ENCODE results near the gene SPHK1.
"Not testable (repeated sequence)": the region's sequence is repeated elsewhere in the genome, so short reads cannot be mapped to it uniquely, and the experiment has no call there.

Gene SPHK1

DNA sequence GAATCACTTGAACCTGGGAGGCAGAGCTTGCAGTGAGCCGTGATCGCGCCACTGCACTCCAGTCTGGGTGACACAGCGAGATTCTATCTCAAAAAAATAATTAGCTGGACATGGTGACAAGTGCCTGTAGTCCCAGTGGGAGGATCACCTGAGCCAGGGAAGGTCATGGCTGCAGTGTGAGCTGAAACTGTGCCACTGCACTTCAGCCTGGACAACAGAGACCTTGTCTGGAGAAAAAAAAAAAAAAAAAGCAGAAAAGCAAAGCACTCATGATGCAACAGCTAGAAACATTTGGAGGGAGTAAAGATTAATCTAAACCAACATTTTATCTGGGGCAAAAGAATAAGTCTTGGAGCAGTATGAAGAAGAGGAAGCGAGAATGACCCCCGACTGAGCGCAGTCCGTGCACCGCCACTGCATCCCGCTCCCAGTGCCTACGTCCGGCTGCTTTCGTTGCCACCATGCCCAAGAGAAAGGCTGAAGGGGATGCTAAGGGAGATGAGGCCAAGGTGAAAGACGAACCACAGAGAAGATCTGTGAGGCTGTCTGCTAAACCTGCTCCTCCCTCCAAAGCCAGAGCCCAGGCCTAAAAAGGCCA is 38.9 kb upstream of the SPHK1 start:
- DNase-seq (ENCODE audit: extremely low read depth, low read depth), result peak; percentile 10

DNA sequence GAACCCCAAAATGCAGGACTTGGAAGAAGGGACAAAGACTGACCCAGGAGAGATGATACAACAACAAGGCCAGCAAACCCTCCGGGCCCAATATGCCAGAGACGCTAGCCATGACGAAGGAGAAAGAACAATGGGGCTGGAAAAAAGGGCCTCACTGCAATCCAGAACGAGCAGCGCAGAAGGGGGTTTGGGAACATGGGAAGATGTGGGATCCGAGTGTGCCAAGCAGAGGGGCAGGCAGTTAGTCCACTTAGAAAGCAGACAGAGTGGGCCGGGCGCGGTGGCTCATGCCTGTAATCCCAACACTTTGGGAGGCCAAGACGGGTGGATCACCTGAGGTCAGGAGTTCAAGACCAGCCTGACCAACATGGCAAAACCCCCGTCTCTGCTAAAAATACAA is 37.5 kb upstream of the SPHK1 start:
- not testable (repeated sequence) for DNase-seq (ENCODE audit: extremely low read depth, low read depth)

More for the DNA sequence above, 38.9 kb upstream of the SPHK1 start:
- TF ChIP-seq CTCF (IDR thresholded peaks at IDR 0.05; ENCODE audit: low read depth, low read length), result no peak

DNA sequence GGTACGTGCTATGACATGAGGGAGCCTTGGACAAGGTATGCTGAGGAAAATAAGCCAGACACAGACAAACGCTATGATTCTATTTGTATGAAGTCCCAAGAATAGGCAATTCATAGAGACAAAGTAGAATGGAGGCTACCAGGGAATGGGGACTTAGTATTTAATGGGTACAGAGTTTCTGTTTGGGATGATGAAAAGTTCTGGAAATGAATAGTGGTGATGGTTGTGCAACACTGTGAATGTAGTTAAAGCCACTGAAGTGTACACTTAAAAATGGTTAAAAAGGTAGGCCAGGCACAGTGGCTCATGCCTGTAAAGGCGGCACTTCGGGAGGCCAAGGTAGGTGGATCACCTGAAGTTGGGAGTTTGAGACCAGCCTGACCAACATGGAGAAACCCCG is 33.9 kb upstream of the SPHK1 start:
- DNase-seq (ENCODE audit: extremely low read depth, low read depth), result no peak
- no peak for TF ChIP-seq CTCF (IDR thresholded peaks at IDR 0.05; ENCODE audit: low read depth, low read length)

GRCh38 chr17:76351526-76352071 is 32.8 kb upstream of the SPHK1 start:
- DNase-seq (ENCODE audit: extremely low read depth, low read depth), result no peak
- no peak for TF ChIP-seq CTCF (IDR thresholded peaks at IDR 0.05; ENCODE audit: low read depth, low read length)

DNA sequence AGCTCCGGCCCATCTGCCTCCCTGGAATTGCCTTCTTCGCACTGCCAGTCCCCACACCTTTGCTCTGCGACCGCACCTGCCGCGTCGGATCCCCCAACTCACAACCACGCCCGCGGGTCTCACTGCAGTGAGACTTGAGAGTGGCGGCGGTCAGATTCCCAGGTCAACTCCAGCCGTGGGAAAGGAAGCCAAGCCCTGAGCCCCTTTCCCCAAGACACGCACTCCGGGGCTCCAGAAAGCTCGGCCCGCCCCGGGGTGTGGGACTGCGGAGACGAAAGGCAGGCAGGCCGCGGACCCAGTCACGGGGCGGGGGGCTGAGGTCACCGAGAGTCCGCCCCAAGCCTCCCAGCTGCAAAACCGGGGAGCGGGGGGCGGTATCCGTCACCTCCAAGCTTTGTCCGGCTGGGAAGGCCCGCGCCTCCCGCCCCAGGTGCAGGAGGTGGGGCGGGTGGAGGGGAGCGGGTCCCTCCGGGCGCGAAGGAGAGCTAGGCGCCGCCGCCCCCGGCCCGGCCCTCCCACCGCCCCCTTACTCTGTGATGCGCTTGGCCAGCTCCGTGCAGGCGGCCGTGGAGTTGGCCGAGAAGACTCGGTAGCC is 31.3 kb upstream of the SPHK1 start:
- no peak for TF ChIP-seq CTCF (IDR thresholded peaks at IDR 0.05; ENCODE audit: low read depth, low read length)
- no peak for DNase-seq (ENCODE audit: extremely low read depth, low read depth)

- peak; percentile 57 for TF ChIP-seq CTCF (IDR thresholded peaks at IDR 0.05; ENCODE audit: low read depth, low read length)
- DNase-seq (ENCODE audit: extremely low read depth, low read depth), result peak; percentile 60
Measured at GRCh38 chr17:76353599-76354316, 30.7 kb upstream of the SPHK1 start, which contains the start of gene PRPSAP1. Gene PRPSAP1 (minus strand): TSS chr17:76353916. CDS start chr17:76353703, 213 bp downstream.

DNA sequence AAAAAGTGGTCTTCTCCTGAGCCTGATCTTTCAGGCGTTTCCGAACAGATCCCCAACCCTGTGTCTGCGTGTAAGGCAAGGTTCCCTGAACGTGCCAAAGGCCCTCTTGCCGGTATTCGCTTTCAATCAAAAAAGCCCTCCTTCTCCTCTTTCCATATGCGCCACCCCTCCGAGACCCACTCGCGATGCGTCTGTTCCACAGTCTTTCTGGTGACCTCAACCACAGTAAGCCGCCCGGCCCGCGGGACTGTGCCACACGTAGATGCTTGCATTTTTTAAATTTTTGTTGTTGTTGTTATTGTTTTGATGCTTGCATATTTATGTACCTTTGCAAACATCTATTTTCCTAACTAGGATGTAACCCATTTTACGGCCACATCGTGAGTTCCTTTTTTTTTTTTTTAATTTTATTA is 30.1 kb upstream of the SPHK1 start:
- DNase-seq (ENCODE audit: extremely low read depth, low read depth), result no peak
- no peak for TF ChIP-seq CTCF (IDR thresholded peaks at IDR 0.05; ENCODE audit: low read depth, low read length)

All from AG09319 (cell line).